ENCODE results near the gene CCK. TPM values are rescaled to one million over a fixed set of nuclear protein-coding genes. Genes with fewer than 3 reads are reported as not detected.

CCK gene
- total RNA-seq: 1 to 10 TPM in 3 of 4 donors, not detected in 1; 1.4 to 2.2 (median 1.9) TPM

GRCh38 chr3:42266085-42266484 lies at the start of gene CCK:
CCK (minus strand) TSS chr3:42266185; CDS start chr3:42263630, 2,555 bp downstream.
- peak within 1 kb of the TSS in 1 of 4 donors; percentile 13 for H3K4me3 ChIP-seq

GRCh38 chr3:42314411-42314810 lies 48.4 kb upstream of the CCK start:
- in situ Hi-C loops (cut with MboI; ENCODE audit: low pct_ligation_motif_present in 1 of 4, low pct_unique_long_range_greater_than_20kb in 1 of 4, low sequenced_read_pairs in 3 of 4): no loop called here
- DNase-seq: no peak
- Histone ChIP-seq H3K27ac (no peak overlapping the region), H3K27me3 (no peaks in the 10 kb centered on the region), H3K9me3 (peaks cover 21 to 32% of the 10 kb centered on the region in 2 donors), H3K36me3 (no peaks in the 10 kb centered on the region), H3K4me1 (no peaks in the 10 kb centered on the region), H3K4me3 (no peak overlapping the region)
- intact Hi-C loops (cut with DNase I; ENCODE audit: low total_unique reads): loop anchor here (10.0 kb wide), 1 partner anchor 590 kb away; no protein-coding TSS in a partner anchor
- TF ChIP-seq EP300 (IDR thresholded peaks at IDR 0.05; ENCODE audit: low read depth) (no peak), CTCF (IDR thresholded peaks at IDR 0.05) (no peak), POLR2AphosphoS5 (IDR thresholded peaks at IDR 0.05) (no peak), POLR2A (IDR thresholded peaks at IDR 0.05) (no peak)
- 58 to 62% methylated on average over 2 of the region's 2 CpGs for WGBS, 2 donors (ENCODE audit: low coverage in 1 of 2)

More at GRCh38 chr3:42266085-42266484, at the start of gene CCK:
- DNase-seq: no peak
- in situ Hi-C loops (cut with MboI; ENCODE audit: low pct_ligation_motif_present in 1 of 4, low pct_unique_long_range_greater_than_20kb in 1 of 4, low sequenced_read_pairs in 3 of 4): no loop called here
- TF ChIP-seq EP300 (IDR thresholded peaks at IDR 0.05; ENCODE audit: low read depth) (no peak), POLR2A (IDR thresholded peaks at IDR 0.05) (no peak), POLR2AphosphoS5 (IDR thresholded peaks at IDR 0.05) (no peak), CTCF (IDR thresholded peaks at IDR 0.05) (no peak)
- no peaks in the 10 kb centered on the region for H3K9me3 ChIP-seq
- H3K36me3 ChIP-seq: no peaks in the 10 kb centered on the region
- peaks cover 0 to 22% (median 15%) of the 10 kb centered on the region in 4 donors for H3K4me1 ChIP-seq
- H3K27me3 ChIP-seq: peaks cover 67% of the 10 kb centered on the region
- no peak within 1 kb of the TSS for H3K27ac ChIP-seq
- intact Hi-C loops (cut with DNase I; ENCODE audit: low total_unique reads): no loop called here
- WGBS, 2 donors (ENCODE audit: low coverage in 1 of 2): 53 to 58% methylated on average over 10 to 16 of the region's 16 CpGs

DNA sequence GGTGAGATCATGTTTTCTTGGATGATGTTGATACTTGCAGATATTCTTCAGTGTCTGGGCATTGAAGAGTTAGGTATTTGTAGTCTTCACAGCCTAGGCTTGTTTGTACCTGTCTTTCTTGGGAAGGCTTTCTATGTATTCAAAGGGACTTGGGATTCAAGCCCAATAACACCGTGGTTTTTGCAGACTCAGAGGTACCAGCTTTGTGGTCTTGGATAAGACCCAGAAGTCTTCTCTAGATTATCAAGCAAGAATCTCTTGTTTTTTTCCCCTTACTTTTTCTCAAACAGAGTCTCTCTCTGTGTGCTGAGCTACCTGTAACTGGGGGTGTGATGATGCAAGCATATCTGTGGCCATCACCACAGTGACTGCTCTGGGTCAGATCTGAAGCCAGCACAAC lies 42.7 kb upstream of the CCK start:
- Histone ChIP-seq H3K27me3 (no peaks in the 10 kb centered on the region), H3K4me1 (no peaks in the 10 kb centered on the region), H3K9me3 (no peaks in the 10 kb centered on the region), H3K4me3 (no peak overlapping the region), H3K27ac (no peak overlapping the region), H3K36me3 (no peaks in the 10 kb centered on the region)
- no peak for DNase-seq
- in situ Hi-C loops (cut with MboI; ENCODE audit: low pct_ligation_motif_present in 1 of 4, low pct_unique_long_range_greater_than_20kb in 1 of 4, low sequenced_read_pairs in 3 of 4): no loop called here
- intact Hi-C loops (cut with DNase I; ENCODE audit: low total_unique reads): no loop called here
- WGBS, 2 donors (ENCODE audit: low coverage in 1 of 2): 71% methylated on average over 1 of the region's 1 CpG; no CpG with 5 or more reads in 1 of the 2 donors
- TF ChIP-seq POLR2AphosphoS5 (IDR thresholded peaks at IDR 0.05) (no peak), EP300 (IDR thresholded peaks at IDR 0.05; ENCODE audit: low read depth) (no peak), POLR2A (IDR thresholded peaks at IDR 0.05) (no peak), CTCF (IDR thresholded peaks at IDR 0.05) (no peak)

DNA sequence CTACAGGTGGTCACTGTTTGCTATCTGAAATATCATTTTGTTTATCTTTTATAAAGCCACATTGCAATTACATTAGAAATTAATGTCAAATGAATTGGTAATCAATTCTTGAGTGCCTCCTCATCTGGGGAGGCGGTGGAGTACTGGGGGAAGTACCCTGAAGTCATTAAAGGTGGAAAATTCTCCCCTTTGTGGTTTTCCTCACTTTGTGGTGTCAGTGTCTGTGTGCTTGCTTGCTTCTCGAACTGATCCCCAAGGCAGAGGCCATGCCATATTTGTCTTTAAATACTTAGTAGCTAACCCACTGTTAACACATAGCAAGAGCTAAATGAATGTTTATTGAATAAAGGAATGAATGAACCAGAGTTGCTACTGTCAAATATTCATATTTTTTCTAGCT lies 40.5 kb upstream of the CCK start:
- H3K27ac ChIP-seq: no peak overlapping the region
- H3K4me3 ChIP-seq: no peak overlapping the region
- H3K27me3 ChIP-seq: no peaks in the 10 kb centered on the region
- no peaks in the 10 kb centered on the region for H3K36me3 ChIP-seq
- in situ Hi-C loops (cut with MboI; ENCODE audit: low pct_ligation_motif_present in 1 of 4, low pct_unique_long_range_greater_than_20kb in 1 of 4, low sequenced_read_pairs in 3 of 4): no loop called here
- no peaks in the 10 kb centered on the region for H3K9me3 ChIP-seq
- intact Hi-C loops (cut with DNase I; ENCODE audit: low total_unique reads): no loop called here
- no peak for DNase-seq
- TF ChIP-seq POLR2A (IDR thresholded peaks at IDR 0.05) (no peak), EP300 (IDR thresholded peaks at IDR 0.05; ENCODE audit: low read depth) (no peak), CTCF (IDR thresholded peaks at IDR 0.05) (no peak), POLR2AphosphoS5 (IDR thresholded peaks at IDR 0.05) (no peak)
- 67 to 68% methylated on average over 2 of the region's 2 CpGs for WGBS, 2 donors (ENCODE audit: low coverage in 1 of 2)
- no peaks in the 10 kb centered on the region for H3K4me1 ChIP-seq

Data from transverse colon (tissue), 4 donors.